SK-N-SH treated with all-trans-retinoic acid at 6 μM for 48 hours (cell line): ENCODE data around the gene PCID2.

Experiments used
- ATAC-seq: fragments of 200-7000 bp; cut with Tn5 transposase; 3 replicates; pipeline ENCODE4 v1.9.1; 2020; ENCODE audit warnings: mild to moderate bottlenecking, moderate library complexity
- BACH2 ChIP-seq: fragments of 250-450 bp; sonication (Bioruptor Pico); IDR thresholded peaks from 2 replicates; pipeline ENCODE4 v1.9.0; 2021; ENCODE audit warnings: mild to moderate bottlenecking, borderline replicate concordance
- CSDC2 ChIP-seq: fragments of 250-450 bp; sonication (Bioruptor Pico); IDR thresholded peaks from 2 replicates; pipeline ENCODE4 v1.5.0; 2020; ENCODE audit warnings: mild to moderate bottlenecking, moderate library complexity
- ESRRG ChIP-seq: fragments of 250-450 bp; sonication (Bioruptor Pico); IDR thresholded peaks from 2 replicates; pipeline ENCODE4 v1.6.1; 2021; ENCODE audit warnings: mild to moderate bottlenecking
- GLIS3 ChIP-seq: fragments of 250-450 bp; sonication (Bioruptor Pico); IDR thresholded peaks from 2 replicates; pipeline ENCODE4 v1.5.0; 2020; ENCODE audit warnings: mild to moderate bottlenecking, moderate library complexity
- ISL1 ChIP-seq: fragments of 250-450 bp; sonication (Bioruptor Pico); IDR thresholded peaks from 2 replicates; pipeline ENCODE4 v2.1.2; 2022; ENCODE audit warnings: mild to moderate bottlenecking, moderate library complexity
- OSR1 ChIP-seq: fragments of 250-450 bp; sonication (Bioruptor Pico); IDR thresholded peaks from 2 replicates; pipeline ENCODE4 v1.8.0; 2022; ENCODE audit warnings: moderate library complexity, mild to moderate bottlenecking, inconsistent platforms
- PPARA ChIP-seq: fragments of 250-450 bp; sonication (Bioruptor Pico); IDR thresholded peaks from 2 replicates; pipeline ENCODE4 v1.5.0; 2020; ENCODE audit warnings: mild to moderate bottlenecking, borderline replicate concordance
- RARB ChIP-seq: fragments of 250-450 bp; sonication (Bioruptor Pico); IDR thresholded peaks from 2 replicates; pipeline ENCODE4 v1.8.0; 2021; ENCODE audit warnings: mild to moderate bottlenecking, moderate library complexity
- SNAI2 ChIP-seq: fragments of 250-450 bp; sonication (Bioruptor Pico); IDR thresholded peaks from 2 replicates; pipeline ENCODE4 v1.5.0; 2020; ENCODE audit warnings: mild to moderate bottlenecking, moderate library complexity
- TCF4 ChIP-seq: fragments of 250-450 bp; sonication (Bioruptor Pico); IDR thresholded peaks from 2 replicates; pipeline ENCODE4 v1.8.0; 2021; ENCODE audit warnings: mild to moderate bottlenecking, moderate library complexity, borderline replicate concordance
- ZC3H10 ChIP-seq: fragments of 250-450 bp; sonication (Bioruptor Pico); IDR thresholded peaks from 2 replicates; pipeline ENCODE4 v1.5.1; 2021; ENCODE audit warnings: mild to moderate bottlenecking, moderate library complexity
- ZFP3 ChIP-seq: fragments of 250-450 bp; sonication (Bioruptor Pico); IDR thresholded peaks from 2 replicates; pipeline ENCODE4 v1.5.0; 2020; ENCODE audit warnings: mild to moderate bottlenecking, moderate library complexity
- ZFP30 ChIP-seq: fragments of 450-650 bp; formaldehyde crosslinking; IDR thresholded peaks from 2 replicates; pipeline ENCODE4 v1.5.0; 2022; ENCODE audit warnings: mild to moderate bottlenecking, moderate library complexity
- ZNF565 ChIP-seq: fragments of 450-650 bp; formaldehyde crosslinking; conservative IDR thresholded peaks from 2 replicates; pipeline ENCODE4 v1.5.0; 2020; ENCODE audit warnings: low read depth, mild to moderate bottlenecking, moderate library complexity
- ZNF70 ChIP-seq: fragments of 450-650 bp; formaldehyde crosslinking; IDR thresholded peaks from 2 replicates; pipeline ENCODE4 v1.5.0; 2020; ENCODE audit warnings: mild to moderate bottlenecking, moderate library complexity
- ZNF8 ChIP-seq: fragments of 450-650 bp; formaldehyde crosslinking; IDR thresholded peaks from 2 replicates; pipeline ENCODE4 v1.5.0; 2020; ENCODE audit warnings: mild to moderate bottlenecking, moderate library complexity
- TF ChIP-seq, protein P1 (sequence below): fragments of 250-450 bp; sonication (Bioruptor Pico); IDR thresholded peaks from 2 replicates; pipeline ENCODE4 v1.8.0; 2021; ENCODE audit warnings: low read depth, mild to moderate bottlenecking, moderate library complexity, borderline replicate concordance
- TF ChIP-seq, protein P2 (sequence below): fragments of 250-450 bp; sonication (Bioruptor Pico); IDR thresholded peaks from 2 replicates; pipeline ENCODE4 v1.8.0; 2020; ENCODE audit warnings: mild to moderate bottlenecking, moderate library complexity, borderline replicate concordance
- TF ChIP-seq, protein P3 (sequence below): fragments of 250-450 bp; sonication (Bioruptor Pico); IDR thresholded peaks from 2 replicates; pipeline ENCODE4 v1.5.1; 2021; ENCODE audit warnings: mild to moderate bottlenecking, moderate library complexity
- TF ChIP-seq, protein P4 (sequence below): fragments of 250-450 bp; sonication (Bioruptor Pico); IDR thresholded peaks from 2 replicates; pipeline ENCODE4 v1.5.1; 2020; ENCODE audit warnings: low read depth, mild to moderate bottlenecking, moderate library complexity
- TF ChIP-seq, protein P5 (sequence below): fragments of 250-450 bp; sonication (Bioruptor Pico); IDR thresholded peaks from 2 replicates; pipeline ENCODE4 v1.5.0; 2020; ENCODE audit warnings: mild to moderate bottlenecking, moderate library complexity

The PCID2 gene

DNA sequence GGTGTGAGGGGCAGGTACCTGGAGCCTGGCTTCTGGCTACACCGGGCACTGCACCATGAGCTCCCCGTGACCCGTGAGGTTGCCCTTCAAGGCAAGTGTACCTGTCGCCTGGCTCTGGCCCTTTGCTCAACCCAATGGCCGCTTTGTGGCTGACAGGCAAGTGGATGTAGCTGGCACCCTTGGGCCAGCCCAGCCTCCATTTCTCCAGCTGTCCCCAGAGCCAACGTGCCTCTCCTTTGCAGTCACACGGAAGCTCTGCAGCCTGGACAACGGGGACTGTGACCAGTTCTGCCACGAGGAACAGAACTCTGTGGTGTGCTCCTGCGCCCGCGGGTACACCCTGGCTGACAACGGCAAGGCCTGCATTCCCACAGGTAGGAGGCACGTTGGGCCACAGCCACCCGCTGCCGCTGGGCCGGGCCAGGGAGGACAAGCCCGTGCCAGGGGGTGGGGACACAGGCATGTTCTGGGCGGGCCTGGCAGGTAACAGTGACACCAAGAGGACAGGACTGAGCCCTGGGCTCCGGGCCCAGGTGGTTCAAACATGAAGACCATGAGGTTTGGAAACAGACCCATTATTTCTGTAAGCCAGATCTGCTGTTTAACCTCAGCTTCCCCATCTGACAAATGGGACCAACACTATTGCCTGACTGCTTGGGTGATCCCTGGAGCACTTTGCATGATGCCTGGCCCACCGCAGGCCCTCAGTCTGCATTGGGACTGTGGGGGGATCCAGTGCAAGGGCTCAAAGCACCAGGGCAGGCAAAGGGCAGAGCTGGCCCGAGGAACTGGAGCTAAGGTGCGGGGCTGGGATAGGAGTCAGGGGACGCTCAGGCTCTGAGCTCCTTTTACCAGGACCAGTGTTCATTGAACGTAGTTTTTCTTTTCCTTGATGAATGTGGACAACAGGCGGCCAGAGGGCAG is 67.5 kb downstream of the PCID2 start:
- TF ChIP-seq ZFP30 (no peak), ZNF70 (no peak), BACH2 (no peak), GLIS3 (CRISPR knock-in tag) (no peak), ZNF565 (no peak), OSR1 (CRISPR knock-in tag) (no peak), ZFP3 (CRISPR knock-in tag) (no peak), ZC3H10 (CRISPR knock-in tag) (no peak), ISL1 (CRISPR knock-in tag) (no peak), TCF4 (CRISPR knock-in tag) (no peak), RARB (CRISPR knock-in tag) (no peak), CSDC2 (no peak), SNAI2 (CRISPR knock-in tag) (no peak)
- TF ChIP-seq, protein P1, sequence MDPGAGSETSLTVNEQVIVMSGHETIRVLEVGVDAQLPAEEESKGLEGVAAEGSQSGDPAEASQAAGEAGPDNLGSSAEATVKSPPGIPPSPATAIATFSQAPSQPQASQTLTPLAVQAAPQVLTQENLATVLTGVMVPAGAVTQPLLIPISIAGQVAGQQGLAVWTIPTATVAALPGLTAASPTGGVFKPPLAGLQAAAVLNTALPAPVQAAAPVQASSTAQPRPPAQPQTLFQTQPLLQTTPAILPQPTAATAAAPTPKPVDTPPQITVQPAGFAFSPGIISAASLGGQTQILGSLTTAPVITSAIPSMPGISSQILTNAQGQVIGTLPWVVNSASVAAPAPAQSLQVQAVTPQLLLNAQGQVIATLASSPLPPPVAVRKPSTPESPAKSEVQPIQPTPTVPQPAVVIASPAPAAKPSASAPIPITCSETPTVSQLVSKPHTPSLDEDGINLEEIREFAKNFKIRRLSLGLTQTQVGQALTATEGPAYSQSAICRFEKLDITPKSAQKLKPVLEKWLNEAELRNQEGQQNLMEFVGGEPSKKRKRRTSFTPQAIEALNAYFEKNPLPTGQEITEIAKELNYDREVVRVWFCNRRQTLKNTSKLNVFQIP (CRISPR knock-in tag), result no peak
- TF ChIP-seq, protein P2, sequence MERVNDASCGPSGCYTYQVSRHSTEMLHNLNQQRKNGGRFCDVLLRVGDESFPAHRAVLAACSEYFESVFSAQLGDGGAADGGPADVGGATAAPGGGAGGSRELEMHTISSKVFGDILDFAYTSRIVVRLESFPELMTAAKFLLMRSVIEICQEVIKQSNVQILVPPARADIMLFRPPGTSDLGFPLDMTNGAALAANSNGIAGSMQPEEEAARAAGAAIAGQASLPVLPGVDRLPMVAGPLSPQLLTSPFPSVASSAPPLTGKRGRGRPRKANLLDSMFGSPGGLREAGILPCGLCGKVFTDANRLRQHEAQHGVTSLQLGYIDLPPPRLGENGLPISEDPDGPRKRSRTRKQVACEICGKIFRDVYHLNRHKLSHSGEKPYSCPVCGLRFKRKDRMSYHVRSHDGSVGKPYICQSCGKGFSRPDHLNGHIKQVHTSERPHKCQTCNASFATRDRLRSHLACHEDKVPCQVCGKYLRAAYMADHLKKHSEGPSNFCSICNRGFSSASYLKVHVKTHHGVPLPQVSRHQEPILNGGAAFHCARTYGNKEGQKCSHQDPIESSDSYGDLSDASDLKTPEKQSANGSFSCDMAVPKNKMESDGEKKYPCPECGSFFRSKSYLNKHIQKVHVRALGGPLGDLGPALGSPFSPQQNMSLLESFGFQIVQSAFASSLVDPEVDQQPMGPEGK (CRISPR knock-in tag), result no peak
- TF ChIP-seq, protein P3, sequence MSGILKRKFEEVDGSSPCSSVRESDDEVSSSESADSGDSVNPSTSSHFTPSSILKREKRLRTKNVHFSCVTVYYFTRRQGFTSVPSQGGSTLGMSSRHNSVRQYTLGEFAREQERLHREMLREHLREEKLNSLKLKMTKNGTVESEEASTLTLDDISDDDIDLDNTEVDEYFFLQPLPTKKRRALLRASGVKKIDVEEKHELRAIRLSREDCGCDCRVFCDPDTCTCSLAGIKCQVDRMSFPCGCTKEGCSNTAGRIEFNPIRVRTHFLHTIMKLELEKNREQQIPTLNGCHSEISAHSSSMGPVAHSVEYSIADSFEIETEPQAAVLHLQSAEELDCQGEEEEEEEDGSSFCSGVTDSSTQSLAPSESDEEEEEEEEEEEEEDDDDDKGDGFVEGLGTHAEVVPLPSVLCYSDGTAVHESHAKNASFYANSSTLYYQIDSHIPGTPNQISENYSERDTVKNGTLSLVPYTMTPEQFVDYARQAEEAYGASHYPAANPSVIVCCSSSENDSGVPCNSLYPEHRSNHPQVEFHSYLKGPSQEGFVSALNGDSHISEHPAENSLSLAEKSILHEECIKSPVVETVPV (CRISPR knock-in tag), result no peak
- TF ChIP-seq, protein P4, sequence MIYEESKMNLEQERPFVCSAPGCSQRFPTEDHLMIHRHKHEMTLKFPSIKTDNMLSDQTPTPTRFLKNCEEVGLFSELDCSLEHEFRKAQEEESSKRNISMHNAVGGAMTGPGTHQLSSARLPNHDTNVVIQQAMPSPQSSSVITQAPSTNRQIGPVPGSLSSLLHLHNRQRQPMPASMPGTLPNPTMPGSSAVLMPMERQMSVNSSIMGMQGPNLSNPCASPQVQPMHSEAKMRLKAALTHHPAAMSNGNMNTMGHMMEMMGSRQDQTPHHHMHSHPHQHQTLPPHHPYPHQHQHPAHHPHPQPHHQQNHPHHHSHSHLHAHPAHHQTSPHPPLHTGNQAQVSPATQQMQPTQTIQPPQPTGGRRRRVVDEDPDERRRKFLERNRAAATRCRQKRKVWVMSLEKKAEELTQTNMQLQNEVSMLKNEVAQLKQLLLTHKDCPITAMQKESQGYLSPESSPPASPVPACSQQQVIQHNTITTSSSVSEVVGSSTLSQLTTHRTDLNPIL, result no peak
- TF ChIP-seq, protein P5, sequence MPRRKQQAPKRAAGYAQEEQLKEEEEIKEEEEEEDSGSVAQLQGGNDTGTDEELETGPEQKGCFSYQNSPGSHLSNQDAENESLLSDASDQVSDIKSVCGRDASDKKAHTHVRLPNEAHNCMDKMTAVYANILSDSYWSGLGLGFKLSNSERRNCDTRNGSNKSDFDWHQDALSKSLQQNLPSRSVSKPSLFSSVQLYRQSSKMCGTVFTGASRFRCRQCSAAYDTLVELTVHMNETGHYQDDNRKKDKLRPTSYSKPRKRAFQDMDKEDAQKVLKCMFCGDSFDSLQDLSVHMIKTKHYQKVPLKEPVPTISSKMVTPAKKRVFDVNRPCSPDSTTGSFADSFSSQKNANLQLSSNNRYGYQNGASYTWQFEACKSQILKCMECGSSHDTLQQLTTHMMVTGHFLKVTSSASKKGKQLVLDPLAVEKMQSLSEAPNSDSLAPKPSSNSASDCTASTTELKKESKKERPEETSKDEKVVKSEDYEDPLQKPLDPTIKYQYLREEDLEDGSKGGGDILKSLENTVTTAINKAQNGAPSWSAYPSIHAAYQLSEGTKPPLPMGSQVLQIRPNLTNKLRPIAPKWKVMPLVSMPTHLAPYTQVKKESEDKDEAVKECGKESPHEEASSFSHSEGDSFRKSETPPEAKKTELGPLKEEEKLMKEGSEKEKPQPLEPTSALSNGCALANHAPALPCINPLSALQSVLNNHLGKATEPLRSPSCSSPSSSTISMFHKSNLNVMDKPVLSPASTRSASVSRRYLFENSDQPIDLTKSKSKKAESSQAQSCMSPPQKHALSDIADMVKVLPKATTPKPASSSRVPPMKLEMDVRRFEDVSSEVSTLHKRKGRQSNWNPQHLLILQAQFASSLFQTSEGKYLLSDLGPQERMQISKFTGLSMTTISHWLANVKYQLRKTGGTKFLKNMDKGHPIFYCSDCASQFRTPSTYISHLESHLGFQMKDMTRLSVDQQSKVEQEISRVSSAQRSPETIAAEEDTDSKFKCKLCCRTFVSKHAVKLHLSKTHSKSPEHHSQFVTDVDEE, result no peak
- no peak for ATAC-seq

DNA sequence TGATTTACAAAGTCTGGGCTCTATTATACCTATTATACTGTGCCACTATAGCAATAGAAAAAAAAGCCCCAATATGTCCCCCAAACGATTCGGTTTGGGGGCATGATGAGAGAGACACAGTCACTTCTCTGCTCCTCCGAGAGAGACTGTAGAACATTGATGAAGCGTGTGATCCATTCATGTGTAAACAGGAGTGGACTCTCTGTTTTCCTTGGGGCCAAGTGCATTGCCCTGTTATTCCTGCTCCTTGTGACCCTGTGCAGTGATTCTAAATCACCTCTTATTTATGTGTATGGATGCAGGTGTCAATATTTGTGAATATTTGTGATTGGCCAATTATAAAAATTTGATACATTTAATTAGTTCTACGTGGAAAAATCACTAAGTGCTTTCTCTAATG is 68.9 kb downstream of the PCID2 start:
- ATAC-seq, result no peak

More for the DNA sequence above, 68.9 kb downstream of the PCID2 start:
- TF ChIP-seq, protein P1 (CRISPR knock-in tag), result no peak
- TF ChIP-seq CSDC2, result no peak
- TF ChIP-seq ZNF8 (CRISPR knock-in tag), result no peak
- no peak for TF ChIP-seq ZFP3 (CRISPR knock-in tag)
- TF ChIP-seq PPARA (CRISPR knock-in tag), result no peak
- no peak for TF ChIP-seq ISL1 (CRISPR knock-in tag)
- TF ChIP-seq, protein P5, result no peak
- no peak for TF ChIP-seq ESRRG (CRISPR knock-in tag)
- no peak for TF ChIP-seq ZNF565
- no peak for TF ChIP-seq BACH2
- TF ChIP-seq, protein P3 (CRISPR knock-in tag), result no peak
- no peak for TF ChIP-seq ZNF70
- TF ChIP-seq, protein P4, result no peak
- TF ChIP-seq SNAI2 (CRISPR knock-in tag), result no peak
